ENCODE data around the gene HMGN1. TPM values are rescaled to one million over a fixed set of nuclear protein-coding genes. Genes with fewer than 3 reads are reported as not detected.
A peak's percentile ranks its signal among the peaks of the same experiment; 100 is the strongest.

Gene HMGN1
- total RNA-seq, 2 donors from 2014 or later = 97.2 to 153 TPM

GRCh38 chr21:39319251-39319756 lies 29.6 kb downstream of the HMGN1 start:
- no peaks in the 10 kb centered on the region for H3K36me3 ChIP-seq (replicated peaks in 1 of 2; ENCODE audit: insufficient read depth in 1 of 2, low read depth in 2 of 2)
- H3K27ac ChIP-seq = peak overlapping the region in 1 of 4 donors; percentile 57
- no peaks in the 10 kb centered on the region for H3K27me3 ChIP-seq
- H3K9me3 ChIP-seq = no peaks in the 10 kb centered on the region
- no peak for TF ChIP-seq POLR2A (IDR thresholded peaks at IDR 0.05)
- TF ChIP-seq CTCF (IDR thresholded peaks at IDR 0.05) = no peak
- ATAC-seq (no peak), DNase-seq (peak in 2 of 4 donors; percentile 14 to 22)
- WGBS, 2 donors = 33 to 48% methylated on average over 6 of the region's 6 CpGs
- peaks cover 11% of the 10 kb centered on the region for H3K4me1 ChIP-seq
- intact Hi-C loops (cut with DNase I) = no loop called here
- no peak overlapping the region for H3K4me3 ChIP-seq

- Histone ChIP-seq H3K9me3 (no peaks in the 10 kb centered on the region), H3K36me3 (replicated peaks in 1 of 2; ENCODE audit: insufficient read depth in 1 of 2, low read depth in 2 of 2) (no peaks in the 10 kb centered on the region), H3K27ac (peak overlapping the region in 1 of 4 donors; percentile 42), H3K27me3 (no peaks in the 10 kb centered on the region), H3K4me1 (peaks cover 12% of the 10 kb centered on the region), H3K4me3 (no peak overlapping the region)
- TF ChIP-seq POLR2A (IDR thresholded peaks at IDR 0.05) (no peak), CTCF (IDR thresholded peaks at IDR 0.05) (no peak)
- no peak for ATAC-seq
- 82 to 87% methylated on average over 8 of the region's 8 CpGs for WGBS, 2 donors
- no peak for DNase-seq
- intact Hi-C loops (cut with DNase I) = no loop called here
Observed at GRCh38 chr21:39318091-39318959, 30.6 kb downstream of the HMGN1 start.

GRCh38 chr21:39317134-39318090 lies 31.5 kb downstream of the HMGN1 start:
- Histone ChIP-seq H3K27me3 (no peaks in the 10 kb centered on the region), H3K9me3 (no peaks in the 10 kb centered on the region), H3K36me3 (replicated peaks in 1 of 2; ENCODE audit: insufficient read depth in 1 of 2, low read depth in 2 of 2) (no peaks in the 10 kb centered on the region), H3K27ac (peak overlapping the region in 1 of 4 donors; percentile 42), H3K4me3 (no peak overlapping the region), H3K4me1 (peaks cover 12% of the 10 kb centered on the region)
- TF ChIP-seq POLR2A (IDR thresholded peaks at IDR 0.05) = no peak
- TF ChIP-seq CTCF (IDR thresholded peaks at IDR 0.05) = no peak
- WGBS, 2 donors = 50 to 55% methylated on average over 11 of the region's 11 CpGs
- DNase-seq (peak in 1 of 4 donors; percentile 53), ATAC-seq (no peak)
- intact Hi-C loops (cut with DNase I) = no loop called here

GRCh38 chr21:39316729-39317128 lies 32.2 kb downstream of the HMGN1 start:
- ATAC-seq (no peak), DNase-seq (no peak)
- Histone ChIP-seq H3K36me3 (replicated peaks in 1 of 2; ENCODE audit: insufficient read depth in 1 of 2, low read depth in 2 of 2) (no peaks in the 10 kb centered on the region), H3K9me3 (no peaks in the 10 kb centered on the region), H3K27me3 (no peaks in the 10 kb centered on the region), H3K27ac (peak overlapping the region in 1 of 4 donors; percentile 42), H3K4me1 (peaks cover 17% of the 10 kb centered on the region), H3K4me3 (no peak overlapping the region)
- 90 to 94% methylated on average over 6 of the region's 6 CpGs for WGBS, 2 donors
- intact Hi-C loops (cut with DNase I) = no loop called here
- no peak for TF ChIP-seq CTCF (IDR thresholded peaks at IDR 0.05)
- TF ChIP-seq POLR2A (IDR thresholded peaks at IDR 0.05) = no peak

All from body of pancreas (tissue), 4 donors.